ENCODE measurements around the gene DOK6. TPM values are rescaled to one million over a fixed set of nuclear protein-coding genes. Genes with fewer than 3 reads are reported as not detected.
A peak's percentile ranks its signal among the peaks of the same experiment; 100 is the strongest.
"Not testable (repeated sequence)": the region's sequence is repeated elsewhere in the genome, so short reads cannot be mapped to it uniquely, and the experiment has no call there.

Gene DOK6
- 5.2 TPM for total RNA-seq
- long read RNA-seq, full-length matches to known transcripts, result 8 of 14 reads
- long read RNA-seq, partial matches to known transcripts, result 3 of 14 reads
- long read RNA-seq, other reads (novel, unspliced or antisense), result 3 of 14 reads

- ATAC-seq (ENCODE audit: poor library complexity) (peak; percentile 90), DNase-seq (peak; percentile 80)
- intact Hi-C loops (cut with DNase I), result no loop called here
Observed at GRCh38 chr18:69400253-69400975, at the start of gene DOK6. TSS of gene DOK6 (plus strand) at chr18:69400888.

GRCh38 chr18:69353023-69353422 is 47.7 kb upstream of the DOK6 start:
- DNase-seq (no peak), ATAC-seq (ENCODE audit: poor library complexity) (no peak)
- intact Hi-C loops (cut with DNase I), result no loop called here

GRCh38 chr18:69357590-69357989 is 43.1 kb upstream of the DOK6 start:
- intact Hi-C loops (cut with DNase I), result no loop called here
- ATAC-seq (ENCODE audit: poor library complexity), result no peak
- DNase-seq, result no peak

GRCh38 chr18:69358212-69358895 is 42.3 kb upstream of the DOK6 start:
- intact Hi-C loops (cut with DNase I), result no loop called here
- ATAC-seq (ENCODE audit: poor library complexity), result no peak
- DNase-seq, result no peak

- intact Hi-C loops (cut with DNase I); ATAC-seq (ENCODE audit: poor library complexity); DNase-seq: not testable (repeated sequence)
Observed at GRCh38 chr18:69359768-69360167, 40.9 kb upstream of the DOK6 start.

GRCh38 chr18:69364930-69365329 is 35.8 kb upstream of the DOK6 start:
- intact Hi-C loops (cut with DNase I), result no loop called here
- no peak for ATAC-seq (ENCODE audit: poor library complexity)
- no peak for DNase-seq

- intact Hi-C loops (cut with DNase I), result no loop called here
- DNase-seq, result no peak
- ATAC-seq (ENCODE audit: poor library complexity), result no peak
Observed at GRCh38 chr18:69365658-69366057, 35.0 kb upstream of the DOK6 start.

- intact Hi-C loops (cut with DNase I), result no loop called here
Observed at GRCh38 chr18:69367104-69367503, 33.6 kb upstream of the DOK6 start.

GRCh38 chr18:69371729-69372128 is 29.0 kb upstream of the DOK6 start:
- ATAC-seq (ENCODE audit: poor library complexity) (no peak), DNase-seq (no peak)
- intact Hi-C loops (cut with DNase I), result no loop called here

More at GRCh38 chr18:69367104-69367503, 33.6 kb upstream of the DOK6 start:
- DNase-seq (no peak), ATAC-seq (ENCODE audit: poor library complexity) (no peak)

- DNase-seq (no peak), ATAC-seq (ENCODE audit: poor library complexity) (no peak)
- intact Hi-C loops (cut with DNase I), result no loop called here
Observed at GRCh38 chr18:69380324-69380723, 20.4 kb upstream of the DOK6 start.

- intact Hi-C loops (cut with DNase I), result no loop called here
- ATAC-seq (ENCODE audit: poor library complexity) (no peak), DNase-seq (no peak)
Observed at GRCh38 chr18:69383186-69383585, 17.5 kb upstream of the DOK6 start.

- DNase-seq (no peak), ATAC-seq (ENCODE audit: poor library complexity) (no peak)
- intact Hi-C loops (cut with DNase I), result no loop called here
Observed at GRCh38 chr18:69387186-69387585, 13.5 kb upstream of the DOK6 start.

GRCh38 chr18:69388222-69388621 is 12.5 kb upstream of the DOK6 start:
- intact Hi-C loops (cut with DNase I), result no loop called here
- DNase-seq (no peak), ATAC-seq (ENCODE audit: poor library complexity) (no peak)

- DNase-seq, result no peak
- intact Hi-C loops (cut with DNase I), result no loop called here
- no peak for ATAC-seq (ENCODE audit: poor library complexity)
Observed at GRCh38 chr18:69397096-69397495, 3.6 kb upstream of the DOK6 start.

- DNase-seq (no peak), ATAC-seq (ENCODE audit: poor library complexity) (no peak)
- intact Hi-C loops (cut with DNase I), result no loop called here
Observed at GRCh38 chr18:69399253-69399652, 1.4 kb upstream of the DOK6 start.

GRCh38 chr18:69400976-69401225 is 213 bp downstream of the DOK6 start:
- intact Hi-C loops (cut with DNase I), result no loop called here
- peak; percentile 44 for ATAC-seq (ENCODE audit: poor library complexity)
- DNase-seq, result peak; percentile 37

GRCh38 chr18:69401226-69401971 is 711 bp downstream of the DOK6 start:
- intact Hi-C loops (cut with DNase I), result no loop called here
- ATAC-seq (ENCODE audit: poor library complexity) (peak; percentile 40), DNase-seq (peak; percentile 40)

GRCh38 chr18:69401972-69402532 is 1.4 kb downstream of the DOK6 start:
- ATAC-seq (ENCODE audit: poor library complexity) (no peak), DNase-seq (no peak)
- intact Hi-C loops (cut with DNase I), result no loop called here

GRCh38 chr18:69402533-69402989 is 1.9 kb downstream of the DOK6 start:
- intact Hi-C loops (cut with DNase I), result no loop called here
- no peak for ATAC-seq (ENCODE audit: poor library complexity)

More at GRCh38 chr18:69402533-69402989, 1.9 kb downstream of the DOK6 start:
- no peak for DNase-seq
